ENCODE results near the gene UPF2. TPM values are rescaled to one million over a fixed set of nuclear protein-coding genes. Genes with fewer than 3 reads are reported as not detected.

Gene UPF2
- total and polyA plus RNA-seq, 2 of the 13 experiments (the other 11 are each of a cell fraction or from before 2014, with no cell fraction given) = 6.2 to 14.5 TPM

- TF ChIP-seq ZNF670 (CRISPR knock-in tag; IDR thresholded peaks at IDR 0.05; ENCODE audit: borderline replicate concordance) = no peak
- no peak for TF ChIP-seq ZFP90 (CRISPR knock-in tag; IDR thresholded peaks at IDR 0.05; ENCODE audit: borderline replicate concordance)
- TF ChIP-seq NPAS2 (CRISPR knock-in tag; IDR thresholded peaks at IDR 0.05; ENCODE audit: borderline replicate concordance) = no peak
- TF ChIP-seq AHDC1 (CRISPR knock-in tag; IDR thresholded peaks at IDR 0.05; ENCODE audit: borderline replicate concordance) = no peak
- TF ChIP-seq ZMYM3 (CRISPR knock-in tag; IDR thresholded peaks at IDR 0.05) = no peak
- 0 out of 2 replicates have a peak, but pooled peaks have one; percentile 17 for TF ChIP-seq GFI1 (CRISPR knock-in tag; IDR thresholded peaks at IDR 0.05; ENCODE audit: borderline replicate concordance)
- TF ChIP-seq PCBP2 (optimal IDR thresholded peaks at IDR 0.05; ENCODE audit: low read depth, low read length, poor library complexity, severe bottlenecking) = no peak
- TF ChIP-seq, protein P1, sequence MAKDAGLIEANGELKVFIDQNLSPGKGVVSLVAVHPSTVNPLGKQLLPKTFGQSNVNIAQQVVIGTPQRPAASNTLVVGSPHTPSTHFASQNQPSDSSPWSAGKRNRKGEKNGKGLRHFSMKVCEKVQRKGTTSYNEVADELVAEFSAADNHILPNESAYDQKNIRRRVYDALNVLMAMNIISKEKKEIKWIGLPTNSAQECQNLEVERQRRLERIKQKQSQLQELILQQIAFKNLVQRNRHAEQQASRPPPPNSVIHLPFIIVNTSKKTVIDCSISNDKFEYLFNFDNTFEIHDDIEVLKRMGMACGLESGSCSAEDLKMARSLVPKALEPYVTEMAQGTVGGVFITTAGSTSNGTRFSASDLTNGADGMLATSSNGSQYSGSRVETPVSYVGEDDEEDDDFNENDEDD (CRISPR knock-in tag; IDR thresholded peaks at IDR 0.05; ENCODE audit: borderline replicate concordance) = no peak
- TF ChIP-seq GATA4 (IDR thresholded peaks at IDR 0.05; ENCODE audit: borderline replicate concordance, low read depth) = no peak
- no peak for TF ChIP-seq TCF7L2 (IDR thresholded peaks at IDR 0.05; ENCODE audit: low read depth, low read length)
- no peak for TF ChIP-seq SMARCC2 (IDR thresholded peaks at IDR 0.05)
- TF ChIP-seq, protein P2, sequence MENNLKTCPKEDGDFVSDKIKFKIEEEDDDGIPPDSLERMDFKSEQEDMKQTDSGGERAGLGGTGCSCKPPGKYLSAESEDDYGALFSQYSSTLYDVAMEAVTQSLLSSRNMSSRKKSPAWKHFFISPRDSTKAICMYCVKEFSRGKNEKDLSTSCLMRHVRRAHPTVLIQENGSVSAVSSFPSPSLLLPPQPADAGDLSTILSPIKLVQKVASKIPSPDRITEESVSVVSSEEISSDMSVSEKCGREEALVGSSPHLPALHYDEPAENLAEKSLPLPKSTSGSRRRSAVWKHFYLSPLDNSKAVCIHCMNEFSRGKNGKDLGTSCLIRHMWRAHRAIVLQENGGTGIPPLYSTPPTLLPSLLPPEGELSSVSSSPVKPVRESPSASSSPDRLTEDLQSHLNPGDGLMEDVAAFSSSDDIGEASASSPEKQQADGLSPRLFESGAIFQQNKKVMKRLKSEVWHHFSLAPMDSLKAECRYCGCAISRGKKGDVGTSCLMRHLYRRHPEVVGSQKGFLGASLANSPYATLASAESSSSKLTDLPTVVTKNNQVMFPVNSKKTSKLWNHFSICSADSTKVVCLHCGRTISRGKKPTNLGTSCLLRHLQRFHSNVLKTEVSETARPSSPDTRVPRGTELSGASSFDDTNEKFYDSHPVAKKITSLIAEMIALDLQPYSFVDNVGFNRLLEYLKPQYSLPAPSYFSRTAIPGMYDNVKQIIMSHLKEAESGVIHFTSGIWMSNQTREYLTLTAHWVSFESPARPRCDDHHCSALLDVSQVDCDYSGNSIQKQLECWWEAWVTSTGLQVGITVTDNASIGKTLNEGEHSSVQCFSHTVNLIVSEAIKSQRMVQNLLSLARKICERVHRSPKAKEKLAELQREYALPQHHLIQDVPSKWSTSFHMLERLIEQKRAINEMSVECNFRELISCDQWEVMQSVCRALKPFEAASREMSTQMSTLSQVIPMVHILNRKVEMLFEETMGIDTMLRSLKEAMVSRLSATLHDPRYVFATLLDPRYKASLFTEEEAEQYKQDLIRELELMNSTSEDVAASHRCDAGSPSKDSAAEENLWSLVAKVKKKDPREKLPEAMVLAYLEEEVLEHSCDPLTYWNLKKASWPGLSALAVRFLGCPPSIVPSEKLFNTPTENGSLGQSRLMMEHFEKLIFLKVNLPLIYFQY (CRISPR knock-in tag; IDR thresholded peaks at IDR 0.05; ENCODE audit: borderline replicate concordance) = no peak
- TF ChIP-seq TFAP4 (IDR thresholded peaks at IDR 0.05; ENCODE audit: borderline replicate concordance, low read depth) = no peak
- no peak for TF ChIP-seq ZNF354B (CRISPR knock-in tag; IDR thresholded peaks at IDR 0.05)
- TF ChIP-seq SYNCRIP (IDR thresholded peaks at IDR 0.05; ENCODE audit: insufficient read depth, low read depth, low read length) = no peak
- TF ChIP-seq, protein P3, sequence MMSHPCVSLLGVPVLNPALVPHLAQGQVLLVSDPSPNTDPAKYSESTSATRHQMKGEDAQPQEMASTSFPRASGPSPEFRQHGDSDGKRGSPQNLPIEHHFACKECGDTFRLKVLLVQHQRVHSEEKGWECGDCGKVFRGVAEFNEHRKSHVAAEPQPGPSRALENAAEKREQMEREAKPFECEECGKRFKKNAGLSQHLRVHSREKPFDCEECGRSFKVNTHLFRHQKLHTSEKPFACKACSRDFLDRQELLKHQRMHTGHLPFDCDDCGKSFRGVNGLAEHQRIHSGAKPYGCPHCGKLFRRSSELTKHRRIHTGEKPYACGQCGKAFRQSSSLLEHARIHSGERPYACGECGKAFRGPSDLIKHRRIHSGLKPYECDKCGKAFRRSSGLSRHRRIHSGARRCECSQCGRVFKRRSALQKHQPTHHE (CRISPR knock-in tag; IDR thresholded peaks at IDR 0.05; ENCODE audit: borderline replicate concordance) = no peak
Measured at GRCh38 chr10:11986593-11987216, 55.9 kb downstream of the UPF2 start (continued).
